ENCODE results near the gene SYNGAP1. TPM values are rescaled to one million over a fixed set of nuclear protein-coding genes. Genes with fewer than 3 reads are reported as not detected.

SYNGAP1 gene
- total and polyA plus RNA-seq, 9 of the 15 experiments (the other 6 are each of a cell fraction or from before 2014, with no cell fraction given) = 0.01 to 22.8 (median 3.2) TPM

DNA sequence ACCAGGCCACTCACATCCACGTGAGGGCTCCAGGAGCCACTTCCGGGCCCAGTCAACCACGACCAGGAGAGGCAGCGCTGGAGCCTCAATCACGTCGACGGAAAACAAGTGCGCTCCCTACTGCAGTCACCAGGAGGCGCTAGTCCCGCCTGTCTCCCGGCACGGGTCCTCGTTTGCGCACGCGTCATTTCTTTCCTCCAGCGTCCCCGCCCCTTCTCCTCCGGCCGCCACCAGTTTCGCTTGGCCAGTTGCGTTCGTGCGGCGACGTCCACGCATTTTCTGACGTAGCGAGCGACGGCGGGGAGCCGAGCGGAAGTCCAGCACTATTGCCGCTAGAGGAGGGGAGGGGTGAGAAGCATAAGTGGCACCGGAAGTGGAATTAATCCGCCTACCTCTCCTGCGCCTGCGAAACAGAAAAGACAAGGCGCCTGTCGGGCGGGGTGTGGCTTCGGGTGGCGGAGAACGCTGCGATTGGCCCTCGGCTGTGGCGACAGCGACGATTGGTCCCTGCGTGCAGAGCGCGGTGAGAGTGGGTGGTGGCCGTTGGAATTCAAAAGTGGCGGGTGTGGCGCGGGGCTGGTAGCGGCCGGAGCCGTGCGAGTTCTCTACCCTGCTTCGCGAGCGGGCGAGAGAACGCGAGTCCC lies 28.5 kb upstream of the SYNGAP1 start, which contains the start of gene KIFC1 (continued):
- TF ChIP-seq RUNX1 (IDR thresholded peaks at IDR 0.05; ENCODE audit: low read depth) (no peak), ZNF384 (IDR thresholded peaks at IDR 0.05; ENCODE audit: low read depth, low read length) (peak; percentile 2; the same call in 1 of the 2 replicates), TEAD2 (tag; IDR thresholded peaks at IDR 0.05) (no peak), POLR2B (IDR thresholded peaks at IDR 0.05; ENCODE audit: low read depth, partially characterized antibody) (peak; percentile 67), GATAD2A (IDR thresholded peaks at IDR 0.05) (peak; percentile 29; the same call in 1 of the 2 replicates), FOXM1 (IDR thresholded peaks at IDR 0.05; ENCODE audit: low read depth) (peak; percentile 99), FOXM1 (CRISPR knock-in tag; IDR thresholded peaks at IDR 0.05; ENCODE audit: low read depth) (peak; percentile 97; the same call in 1 of the 2 replicates), ESRRA (IDR thresholded peaks at IDR 0.05; ENCODE audit: borderline replicate concordance, low read depth) (peak; percentile 74), ASH1L (IDR thresholded peaks at IDR 0.05; ENCODE audit: borderline replicate concordance, low read depth, partially characterized antibody) (peak; percentile 75), EGR1 (conservative IDR thresholded peaks at IDR 0.05) (peak; percentile 93), HNRNPLL (IDR thresholded peaks at IDR 0.05; ENCODE audit: low read depth, low read length, poor library complexity, severe bottlenecking) (peak; percentile 99), FOS (IDR thresholded peaks at IDR 0.05; ENCODE audit: extremely low read depth, insufficient read length) (peak; percentile 82), CEBPG (CRISPR knock-in tag; IDR thresholded peaks at IDR 0.05) (peak; percentile 49; the same call in 1 of the 2 replicates), CEBPG (tag; conservative IDR thresholded peaks at IDR 0.05 in 1 of 2, IDR thresholded peaks at IDR 0.05 in 1 of 2) (no peak), KHSRP (IDR thresholded peaks at IDR 0.05) (peak; percentile 68; the same call in 1 of the 2 replicates), BMI1 (IDR thresholded peaks at IDR 0.05; ENCODE audit: low read length) (no peak), HDAC2 (IDR thresholded peaks at IDR 0.05) (peak; percentile 22; the same call in 1 of the 2 replicates), ZNF764 (CRISPR knock-in tag; IDR thresholded peaks at IDR 0.05; ENCODE audit: low read depth) (0 out of 2 replicates have a peak, but pooled peaks have one; percentile 9), ELF4 (CRISPR knock-in tag; IDR thresholded peaks at IDR 0.05) (peak; percentile 49), NBN (IDR thresholded peaks at IDR 0.05; ENCODE audit: low read depth) (peak; percentile 90), JUN (IDR thresholded peaks at IDR 0.05; ENCODE audit: borderline replicate concordance, low read depth, low read length) (peak; percentile 62; the same call in 1 of the 2 replicates), JUN (CRISPR knock-in tag; IDR thresholded peaks at IDR 0.05; ENCODE audit: borderline replicate concordance) (0 out of 2 replicates have a peak, but pooled peaks have one; percentile 25), ZBED1 (IDR thresholded peaks at IDR 0.05) (peak; percentile 83; the same call in 1 of the 2 replicates)
- TF ChIP-seq, protein P1, sequence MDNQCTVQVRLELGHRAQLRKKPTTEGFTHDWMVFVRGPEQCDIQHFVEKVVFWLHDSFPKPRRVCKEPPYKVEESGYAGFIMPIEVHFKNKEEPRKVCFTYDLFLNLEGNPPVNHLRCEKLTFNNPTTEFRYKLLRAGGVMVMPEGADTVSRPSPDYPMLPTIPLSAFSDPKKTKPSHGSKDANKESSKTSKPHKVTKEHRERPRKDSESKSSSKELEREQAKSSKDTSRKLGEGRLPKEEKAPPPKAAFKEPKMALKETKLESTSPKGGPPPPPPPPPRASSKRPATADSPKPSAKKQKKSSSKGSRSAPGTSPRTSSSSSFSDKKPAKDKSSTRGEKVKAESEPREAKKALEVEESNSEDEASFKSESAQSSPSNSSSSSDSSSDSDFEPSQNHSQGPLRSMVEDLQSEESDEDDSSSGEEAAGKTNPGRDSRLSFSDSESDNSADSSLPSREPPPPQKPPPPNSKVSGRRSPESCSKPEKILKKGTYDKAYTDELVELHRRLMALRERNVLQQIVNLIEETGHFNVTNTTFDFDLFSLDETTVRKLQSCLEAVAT (IDR thresholded peaks at IDR 0.05) = peak; percentile 50 to 67
- TF ChIP-seq, protein P2, sequence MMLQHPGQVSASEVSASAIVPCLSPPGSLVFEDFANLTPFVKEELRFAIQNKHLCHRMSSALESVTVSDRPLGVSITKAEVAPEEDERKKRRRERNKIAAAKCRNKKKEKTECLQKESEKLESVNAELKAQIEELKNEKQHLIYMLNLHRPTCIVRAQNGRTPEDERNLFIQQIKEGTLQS (IDR thresholded peaks at IDR 0.05) = no peak; the same call in 1 of the 2 replicates
- TF ChIP-seq, protein P2 (CRISPR knock-in tag; conservative IDR thresholded peaks at IDR 0.05) = peak; percentile 72; the same call in 1 of the 2 replicates
- TF ChIP-seq, protein P3, sequence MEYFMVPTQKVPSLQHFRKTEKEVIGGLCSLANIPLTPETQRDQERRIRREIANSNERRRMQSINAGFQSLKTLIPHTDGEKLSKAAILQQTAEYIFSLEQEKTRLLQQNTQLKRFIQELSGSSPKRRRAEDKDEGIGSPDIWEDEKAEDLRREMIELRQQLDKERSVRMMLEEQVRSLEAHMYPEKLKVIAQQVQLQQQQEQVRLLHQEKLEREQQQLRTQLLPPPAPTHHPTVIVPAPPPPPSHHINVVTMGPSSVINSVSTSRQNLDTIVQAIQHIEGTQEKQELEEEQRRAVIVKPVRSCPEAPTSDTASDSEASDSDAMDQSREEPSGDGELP (CRISPR knock-in tag; IDR thresholded peaks at IDR 0.05; ENCODE audit: borderline replicate concordance) = peak; percentile 92
